HG03159 (cell line): ENCODE data around the gene IRF7.
"Not testable (repeated sequence)": the region's sequence is repeated elsewhere in the genome, so short reads cannot be mapped to it uniquely, and the experiment has no call there.

Experiments used
- ATAC-seq: cut with Tn5 transposase; IDR thresholded peaks from one replicate; pipeline ENCODE4 v1.9.1; 2021; ENCODE audit warnings: mild to moderate bottlenecking, moderate library complexity; ENCODE audit not compliant: unreplicated experiment

Gene IRF7

DNA sequence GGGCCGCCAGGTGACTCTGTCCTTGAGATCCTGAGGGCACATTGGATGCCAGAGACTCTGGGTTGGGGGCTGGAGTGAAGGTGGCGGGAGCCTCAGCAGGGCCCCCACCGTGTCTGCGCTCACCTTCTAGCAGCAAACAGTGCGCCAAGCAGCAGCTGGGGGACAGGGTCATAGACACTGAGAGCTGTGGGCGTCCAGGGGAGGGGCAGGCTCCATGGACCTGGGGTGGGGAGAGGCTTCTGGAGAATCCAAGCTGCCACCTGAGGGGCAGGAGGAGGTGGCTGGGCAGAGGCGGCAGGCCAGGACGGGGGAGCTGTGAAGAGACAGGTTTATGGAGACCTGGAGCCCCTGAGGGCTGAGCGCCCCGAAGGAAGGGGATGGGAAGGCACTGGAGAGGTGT is 31.5 kb downstream of the IRF7 start:
- ATAC-seq: no peak

GRCh38 chr11:581752-582151 is 34.0 kb downstream of the IRF7 start:
- no peak for ATAC-seq

DNA sequence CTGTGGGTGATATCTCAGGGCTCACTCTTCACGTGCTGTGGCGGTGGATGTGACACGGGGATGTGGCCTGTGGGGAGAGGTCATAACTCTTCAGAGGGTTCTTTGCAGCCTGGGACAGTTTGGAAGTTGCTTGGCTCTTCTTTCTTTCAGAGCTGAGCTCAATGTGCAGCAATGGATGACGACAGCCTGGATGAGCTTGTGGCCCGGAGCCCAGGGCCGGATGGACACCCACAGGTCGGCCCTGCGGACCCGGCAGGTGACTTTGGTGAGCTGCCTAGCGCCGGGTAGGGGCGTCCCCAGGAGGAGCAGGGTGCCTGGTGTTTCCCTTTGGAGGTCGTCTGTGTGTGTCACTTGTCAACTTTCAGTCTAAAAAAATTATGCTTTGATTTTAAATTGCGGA is 34.4 kb downstream of the IRF7 start:
- no peak for ATAC-seq

GRCh38 chr11:579830-580601 is 35.7 kb downstream of the IRF7 start:
- ATAC-seq: no peak

DNA sequence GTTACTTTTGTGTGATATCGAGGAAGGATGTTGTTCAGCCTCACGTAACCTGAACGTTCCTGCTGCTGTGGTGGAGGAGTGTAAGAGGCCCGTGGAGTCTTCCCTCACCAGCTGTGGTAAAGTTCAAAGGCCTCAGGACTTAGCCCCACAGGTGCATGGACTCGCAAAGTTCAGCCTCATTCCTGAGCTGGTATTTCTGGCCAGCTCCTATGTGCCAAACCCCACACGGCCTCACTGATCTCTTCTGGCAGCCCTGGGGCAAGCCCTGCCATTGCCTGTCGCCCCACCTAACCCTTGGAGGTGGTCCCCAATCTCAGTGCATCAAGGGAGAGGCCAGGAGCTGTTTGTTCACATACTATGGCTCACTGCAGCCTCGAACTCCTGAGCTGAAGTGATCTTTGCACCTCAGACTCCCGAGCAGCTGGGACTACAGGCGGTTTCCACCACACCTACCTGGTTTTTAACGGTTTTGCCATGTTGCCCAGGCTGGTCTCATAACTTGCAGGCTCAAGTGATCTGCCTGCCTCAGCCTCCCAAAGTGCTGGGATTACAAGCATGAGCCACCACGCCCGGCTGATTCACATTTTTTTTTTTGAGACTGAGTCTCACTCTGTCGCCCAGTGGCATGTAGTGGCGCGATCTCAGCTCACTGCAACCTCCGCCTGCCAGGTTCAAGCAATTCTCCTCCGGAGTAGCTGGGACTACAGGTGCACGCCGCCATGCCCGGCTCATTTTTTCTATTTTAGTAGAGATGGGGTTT is 37.3 kb downstream of the IRF7 start:
- no peak for ATAC-seq

DNA sequence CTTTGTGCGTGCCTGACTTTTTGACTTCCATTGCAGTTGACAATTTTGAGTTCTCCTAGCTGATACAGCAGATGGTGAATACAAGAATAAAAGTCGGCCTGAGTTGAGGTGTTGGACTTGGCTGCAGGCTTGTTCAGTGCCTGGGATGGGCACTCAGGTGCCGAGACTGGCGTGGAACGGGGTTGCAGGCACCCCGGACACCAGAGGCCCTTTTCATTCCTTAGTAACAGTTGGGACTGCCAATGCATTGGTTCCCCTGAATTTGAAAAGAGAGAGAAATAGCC is 38.2 kb downstream of the IRF7 start:
- ATAC-seq: no peak

DNA sequence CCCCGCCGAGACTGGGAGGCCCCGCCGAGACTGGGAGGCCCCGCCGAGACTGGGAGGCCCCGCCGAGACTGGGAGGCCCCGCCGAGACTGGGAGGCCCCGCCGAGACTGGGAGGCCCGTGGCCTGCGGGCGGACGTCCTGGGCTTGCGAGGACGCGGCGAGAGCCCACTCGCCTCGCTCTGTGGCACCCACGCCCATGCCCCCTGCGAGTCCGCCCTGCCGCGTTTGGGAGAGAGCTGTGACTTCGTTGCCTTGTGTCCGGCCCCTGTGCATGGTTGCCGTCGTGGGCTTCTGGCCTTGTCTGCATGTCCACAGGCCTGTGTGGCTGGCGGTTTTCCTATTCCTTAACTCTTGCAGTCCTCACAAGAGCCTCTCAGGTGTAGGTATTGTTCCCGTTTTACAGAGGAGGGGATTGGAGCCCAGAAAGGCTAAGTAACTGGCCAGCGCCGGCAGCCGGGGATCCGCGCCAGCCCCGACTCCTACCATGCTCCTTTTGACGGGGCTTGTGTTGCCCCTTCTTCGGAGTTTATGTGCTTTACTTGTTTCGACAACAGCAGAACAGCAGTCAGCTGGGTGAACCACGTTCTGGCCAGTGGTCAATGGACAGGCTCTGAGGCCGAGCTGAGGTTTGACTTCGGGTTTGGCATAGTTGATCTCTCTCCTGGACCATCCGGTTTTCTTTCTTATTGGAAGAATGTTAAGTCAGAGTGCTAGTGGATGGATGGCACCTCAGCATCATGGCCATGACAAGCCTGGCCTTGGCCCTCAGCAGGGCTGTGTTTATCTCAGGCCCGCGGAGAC is 38.7 kb downstream of the IRF7 start:
- no peak for ATAC-seq

GRCh38 chr11:575996-576768 is 39.6 kb downstream of the IRF7 start, which contains the start of gene PHRF1:
TSS of gene PHRF1 (plus strand) at chr11:576470. CDS start at chr11:581513, 5,043 bp downstream.
- peak; percentile 80 for ATAC-seq

DNA sequence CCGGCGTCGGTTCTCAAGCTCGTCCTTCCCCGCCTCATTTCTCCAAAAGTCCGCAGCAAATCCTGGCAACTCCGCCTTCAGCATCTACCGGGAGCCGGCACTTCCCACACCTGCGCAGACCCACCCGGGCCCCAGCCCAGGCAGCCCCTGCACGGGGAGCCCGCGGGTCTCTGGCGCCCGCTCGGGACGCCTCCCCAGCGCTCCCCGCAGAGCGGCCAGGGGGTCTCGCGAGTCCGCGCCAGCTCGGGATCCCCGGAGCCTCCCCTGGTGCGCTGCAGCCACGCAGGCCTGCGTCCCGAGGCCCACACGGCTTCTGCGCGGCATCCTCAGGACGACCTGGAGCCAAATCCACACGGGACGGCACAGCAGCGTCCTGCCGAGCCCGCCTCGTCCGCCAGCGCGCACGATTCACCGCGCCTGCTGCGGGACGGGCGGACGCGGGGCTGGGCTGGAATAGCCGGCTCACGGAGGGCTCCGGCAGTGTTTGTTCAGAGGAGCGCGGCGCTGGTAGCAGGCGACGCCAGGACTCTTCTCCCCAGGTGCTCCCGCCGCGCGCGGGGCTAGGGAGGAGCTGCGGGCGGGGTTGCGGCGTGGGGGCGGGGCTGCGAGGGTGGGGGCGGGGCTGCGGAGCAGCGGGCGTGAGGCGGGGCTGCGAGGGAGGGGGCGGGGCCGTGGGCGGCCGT is 40.3 kb downstream of the IRF7 start:
- peak; percentile 35 for ATAC-seq

DNA sequence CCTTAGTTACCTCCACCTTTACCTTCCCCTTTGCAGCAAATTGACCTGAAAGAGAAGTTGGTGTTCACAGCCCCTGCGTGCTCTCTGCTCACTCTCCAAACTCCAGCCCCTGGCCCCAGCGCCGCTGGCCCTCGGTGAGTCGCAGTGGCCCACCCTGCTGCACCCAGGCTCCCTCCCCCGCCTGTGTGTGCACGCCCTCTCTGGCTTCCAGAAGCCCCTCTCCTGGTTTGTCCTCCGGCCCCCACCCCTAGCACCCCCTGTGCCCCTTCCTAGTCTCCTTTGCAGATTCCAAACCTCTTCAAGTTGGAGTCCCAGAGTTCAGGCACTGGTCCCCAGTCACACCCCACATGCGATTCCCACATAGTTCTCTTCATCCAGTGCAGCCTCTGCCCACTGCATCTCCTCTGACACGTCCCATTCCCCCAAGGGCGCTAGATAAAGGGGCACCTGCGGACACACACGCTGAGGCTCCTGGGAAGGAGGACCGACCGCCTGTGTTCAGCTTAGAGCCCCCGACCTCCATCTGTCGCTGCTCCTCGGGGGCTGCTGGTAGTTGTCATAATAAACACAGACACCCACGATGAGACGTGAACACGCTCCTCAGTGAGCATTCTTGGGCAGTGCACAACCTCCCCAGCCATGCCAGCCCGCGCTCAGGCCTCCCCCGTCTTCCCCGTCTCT is 41.0 kb downstream of the IRF7 start:
- no peak for ATAC-seq

GRCh38 chr11:574031-574570 is 41.6 kb downstream of the IRF7 start:
- not testable (repeated sequence) for ATAC-seq

GRCh38 chr11:573146-573759 is 42.5 kb downstream of the IRF7 start:
- no peak for ATAC-seq

DNA sequence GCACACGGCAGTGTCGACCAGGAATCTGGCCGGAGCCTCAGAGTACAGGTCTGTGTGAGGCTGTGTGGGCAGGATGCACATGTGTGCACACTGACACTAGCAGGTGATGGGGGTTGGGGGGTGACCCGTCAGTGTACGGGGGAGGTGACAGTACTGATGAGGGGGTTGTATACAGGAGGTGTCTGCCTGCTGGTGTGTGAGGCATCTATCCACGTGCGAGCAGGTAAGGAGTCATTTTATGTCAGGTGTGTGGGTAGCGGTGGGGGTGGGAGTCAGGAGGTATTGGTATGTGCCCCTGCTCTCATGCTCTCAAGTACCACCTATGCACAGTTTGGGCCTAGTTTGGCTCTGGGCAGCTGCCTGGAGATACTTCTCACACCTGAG is 44.0 kb downstream of the IRF7 start:
- ATAC-seq: no peak

DNA sequence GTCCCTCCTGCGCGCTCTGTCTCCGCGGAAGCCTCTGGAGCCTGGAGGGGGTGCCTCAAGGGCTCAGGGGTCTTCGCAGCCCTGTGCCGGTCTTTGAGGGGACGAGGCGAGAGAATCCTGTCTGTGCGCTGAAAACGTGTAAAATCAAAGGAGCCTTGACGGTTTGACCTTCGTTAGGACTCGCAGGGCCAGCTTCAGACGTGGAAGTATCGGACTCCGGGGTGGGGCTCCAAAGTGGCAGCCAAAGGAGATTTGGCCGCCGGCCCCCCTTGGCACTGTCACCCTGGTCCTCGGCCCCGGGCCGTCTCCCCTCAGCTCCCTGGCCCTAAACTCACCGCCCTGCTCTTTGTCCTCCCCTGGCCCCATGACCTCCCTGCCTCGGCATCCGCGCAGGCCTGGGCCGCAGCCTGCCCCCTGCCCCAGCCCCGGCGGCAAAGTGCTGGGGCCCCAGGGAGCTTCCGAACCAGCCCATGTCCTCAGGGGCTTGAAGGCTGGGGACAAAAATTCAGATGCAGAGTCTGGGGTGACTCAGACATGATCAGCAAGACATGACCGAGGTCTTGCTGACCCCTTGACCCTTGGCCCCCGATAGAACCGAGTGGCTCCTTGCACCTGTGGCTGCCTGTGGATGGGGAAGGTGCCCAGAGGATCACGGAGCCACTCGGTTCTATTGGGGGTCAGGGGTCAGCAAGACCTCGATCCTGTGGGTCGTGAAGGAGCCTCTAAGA is 46.4 kb downstream of the IRF7 start:
- peak; percentile 1 for ATAC-seq

- peak; percentile 87 for ATAC-seq
Observed at GRCh38 chr11:568306-569157, 47.2 kb downstream of the IRF7 start.

GRCh38 chr11:567629-568292 is 48.0 kb downstream of the IRF7 start:
- peak; percentile 2 for ATAC-seq
